ENCODE data around the gene ACTL7B.

GRCh38 chr9:108863891-108864290, 8.1 kb upstream of the ACTL7B start:
- no peak for TF ChIP-seq POLR2AphosphoS5 (IDR thresholded peaks at IDR 0.05; ENCODE audit: low read depth, low read length)
- no peak for TF ChIP-seq POLR2A (IDR thresholded peaks at IDR 0.05; ENCODE audit: low read depth, low read length)

Data from GM12892 (cell line).